ENCODE measurements around the gene PRDM12. TPM values are rescaled to one million over a fixed set of nuclear protein-coding genes. Genes with fewer than 3 reads are reported as not detected.

The PRDM12 gene
- total RNA-seq, 4 donors from 2014 or later, result not detected

DNA sequence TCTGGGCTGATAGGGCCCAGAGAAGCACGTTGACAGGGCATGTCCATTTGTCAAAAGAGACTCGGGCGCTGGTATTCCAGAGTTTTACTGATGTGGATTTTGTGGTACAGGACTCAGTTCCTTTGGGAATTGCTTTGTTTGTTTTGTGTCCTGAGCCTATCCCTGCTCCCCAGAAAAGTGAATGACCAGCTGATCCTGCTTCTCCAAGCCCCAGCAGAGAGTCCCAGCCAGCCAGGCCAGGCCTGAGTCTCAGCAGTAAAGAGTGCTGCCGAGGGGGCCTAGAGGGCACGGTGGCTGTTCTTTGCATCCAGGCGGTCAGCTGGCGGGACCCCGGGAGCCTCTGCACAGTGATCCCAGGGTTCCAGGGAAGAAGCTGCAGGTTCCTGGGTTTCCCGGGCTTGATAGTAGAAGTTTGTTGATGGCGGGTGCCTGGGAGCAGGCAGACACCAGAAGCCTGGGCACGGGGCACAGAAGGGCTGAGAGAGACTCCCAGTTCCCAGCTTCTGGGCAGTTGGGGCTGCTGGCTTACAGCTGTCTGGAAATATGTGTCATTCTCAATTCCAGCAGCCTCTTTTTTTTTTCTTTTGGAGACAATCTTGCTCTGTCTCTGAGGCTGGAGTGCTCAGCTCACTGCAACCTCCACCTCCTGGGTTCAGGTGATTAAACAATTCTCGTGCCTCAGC lies 8.7 kb downstream of the PRDM12 start:
- Histone ChIP-seq H3K4me1 (no peaks in the 10 kb centered on the region), H3K36me3 (no peaks in the 10 kb centered on the region), H3K4me3 (no peak overlapping the region), H3K9me3 (no peaks in the 10 kb centered on the region), H3K27me3 (peaks cover 0 to 8% (median 0%) of the 10 kb centered on the region in 4 donors), H3K27ac (replicated peaks in 1 of 4) (no peak overlapping the region)
- WGBS, result 95% methylated on average over 7 of the region's 12 CpGs
- no peak for DNase-seq (ENCODE audit: extremely low spot score)
- no peak for TF ChIP-seq POLR2AphosphoS5 (IDR thresholded peaks at IDR 0.05)
- TF ChIP-seq, protein P1, sequence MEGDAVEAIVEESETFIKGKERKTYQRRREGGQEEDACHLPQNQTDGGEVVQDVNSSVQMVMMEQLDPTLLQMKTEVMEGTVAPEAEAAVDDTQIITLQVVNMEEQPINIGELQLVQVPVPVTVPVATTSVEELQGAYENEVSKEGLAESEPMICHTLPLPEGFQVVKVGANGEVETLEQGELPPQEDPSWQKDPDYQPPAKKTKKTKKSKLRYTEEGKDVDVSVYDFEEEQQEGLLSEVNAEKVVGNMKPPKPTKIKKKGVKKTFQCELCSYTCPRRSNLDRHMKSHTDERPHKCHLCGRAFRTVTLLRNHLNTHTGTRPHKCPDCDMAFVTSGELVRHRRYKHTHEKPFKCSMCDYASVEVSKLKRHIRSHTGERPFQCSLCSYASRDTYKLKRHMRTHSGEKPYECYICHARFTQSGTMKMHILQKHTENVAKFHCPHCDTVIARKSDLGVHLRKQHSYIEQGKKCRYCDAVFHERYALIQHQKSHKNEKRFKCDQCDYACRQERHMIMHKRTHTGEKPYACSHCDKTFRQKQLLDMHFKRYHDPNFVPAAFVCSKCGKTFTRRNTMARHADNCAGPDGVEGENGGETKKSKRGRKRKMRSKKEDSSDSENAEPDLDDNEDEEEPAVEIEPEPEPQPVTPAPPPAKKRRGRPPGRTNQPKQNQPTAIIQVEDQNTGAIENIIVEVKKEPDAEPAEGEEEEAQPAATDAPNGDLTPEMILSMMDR (IDR thresholded peaks at IDR 0.05), result no peak
- intact Hi-C loops (cut with DNase I), result no loop called here

DNA sequence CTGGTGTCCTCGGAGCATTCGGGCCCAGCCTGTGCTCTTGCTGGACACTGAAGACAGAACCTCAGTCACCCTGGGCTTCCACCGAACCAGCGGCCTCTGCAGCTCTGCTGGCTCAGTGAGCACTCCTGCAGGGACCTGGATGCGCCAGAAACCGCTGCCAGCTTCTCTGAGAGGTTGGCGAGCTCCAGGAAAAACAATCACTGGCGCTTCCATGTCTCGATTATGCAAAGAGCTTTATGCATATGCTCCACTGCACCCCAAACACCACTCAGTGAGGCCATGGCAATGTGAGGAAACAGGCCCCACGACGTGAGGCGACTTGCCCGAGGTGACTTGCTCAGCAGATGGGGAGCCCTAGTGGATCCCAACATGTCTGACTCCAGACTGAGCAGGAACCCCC lies 11.0 kb downstream of the PRDM12 start:
- 88% methylated on average over 10 of the region's 13 CpGs for WGBS
- Histone ChIP-seq H3K4me3 (no peak overlapping the region), H3K4me1 (no peaks in the 10 kb centered on the region), H3K36me3 (no peaks in the 10 kb centered on the region), H3K27ac (replicated peaks in 1 of 4) (no peak overlapping the region), H3K27me3 (peaks cover 0 to 10% (median 0%) of the 10 kb centered on the region in 4 donors), H3K9me3 (no peaks in the 10 kb centered on the region)
- DNase-seq (ENCODE audit: extremely low spot score), result no peak
- intact Hi-C loops (cut with DNase I), result no loop called here
- TF ChIP-seq EP300 (IDR thresholded peaks at IDR 0.05), result no peak
- no peak for TF ChIP-seq POLR2AphosphoS5 (IDR thresholded peaks at IDR 0.05)
- TF ChIP-seq POLR2A (IDR thresholded peaks at IDR 0.05; ENCODE audit: low read depth), result no peak
- TF ChIP-seq, protein P1 (IDR thresholded peaks at IDR 0.05), result no peak

DNA sequence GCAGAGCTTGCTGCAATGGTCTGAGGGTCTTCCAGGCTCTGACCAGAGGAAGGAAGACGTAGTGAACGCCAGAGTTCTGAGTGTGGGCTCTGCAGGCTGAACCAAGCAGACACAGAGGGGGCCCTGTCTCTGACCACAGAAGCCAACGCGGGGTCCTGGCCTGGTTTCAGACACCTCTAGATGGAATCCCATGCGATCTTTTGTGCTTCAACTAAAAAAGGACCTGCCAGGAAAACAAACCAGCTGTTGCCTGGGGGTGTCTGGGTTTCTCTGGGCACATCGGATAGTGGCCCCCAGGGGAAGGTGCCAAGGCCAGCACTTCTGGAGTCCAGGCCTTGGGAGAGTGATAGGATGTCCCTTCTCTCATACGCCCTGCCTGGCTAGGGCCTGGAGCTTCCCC lies 12.9 kb downstream of the PRDM12 start:
- TF ChIP-seq POLR2A (IDR thresholded peaks at IDR 0.05; ENCODE audit: low read depth), result no peak
- TF ChIP-seq, protein P1 (IDR thresholded peaks at IDR 0.05), result no peak
- TF ChIP-seq EP300 (IDR thresholded peaks at IDR 0.05), result no peak
- no peak for TF ChIP-seq POLR2AphosphoS5 (IDR thresholded peaks at IDR 0.05)
- DNase-seq (ENCODE audit: extremely low spot score), result no peak
- Histone ChIP-seq H3K27ac (replicated peaks in 1 of 4) (no peak overlapping the region), H3K36me3 (no peaks in the 10 kb centered on the region), H3K4me3 (no peak overlapping the region), H3K4me1 (peaks cover 10 to 15% (median 14%) of the 10 kb centered on the region in 4 donors), H3K27me3 (peaks cover 0 to 20% (median 0%) of the 10 kb centered on the region in 4 donors), H3K9me3 (no peaks in the 10 kb centered on the region)
- intact Hi-C loops (cut with DNase I), result no loop called here
- WGBS, result 69% methylated on average over 6 of the region's 7 CpGs

DNA sequence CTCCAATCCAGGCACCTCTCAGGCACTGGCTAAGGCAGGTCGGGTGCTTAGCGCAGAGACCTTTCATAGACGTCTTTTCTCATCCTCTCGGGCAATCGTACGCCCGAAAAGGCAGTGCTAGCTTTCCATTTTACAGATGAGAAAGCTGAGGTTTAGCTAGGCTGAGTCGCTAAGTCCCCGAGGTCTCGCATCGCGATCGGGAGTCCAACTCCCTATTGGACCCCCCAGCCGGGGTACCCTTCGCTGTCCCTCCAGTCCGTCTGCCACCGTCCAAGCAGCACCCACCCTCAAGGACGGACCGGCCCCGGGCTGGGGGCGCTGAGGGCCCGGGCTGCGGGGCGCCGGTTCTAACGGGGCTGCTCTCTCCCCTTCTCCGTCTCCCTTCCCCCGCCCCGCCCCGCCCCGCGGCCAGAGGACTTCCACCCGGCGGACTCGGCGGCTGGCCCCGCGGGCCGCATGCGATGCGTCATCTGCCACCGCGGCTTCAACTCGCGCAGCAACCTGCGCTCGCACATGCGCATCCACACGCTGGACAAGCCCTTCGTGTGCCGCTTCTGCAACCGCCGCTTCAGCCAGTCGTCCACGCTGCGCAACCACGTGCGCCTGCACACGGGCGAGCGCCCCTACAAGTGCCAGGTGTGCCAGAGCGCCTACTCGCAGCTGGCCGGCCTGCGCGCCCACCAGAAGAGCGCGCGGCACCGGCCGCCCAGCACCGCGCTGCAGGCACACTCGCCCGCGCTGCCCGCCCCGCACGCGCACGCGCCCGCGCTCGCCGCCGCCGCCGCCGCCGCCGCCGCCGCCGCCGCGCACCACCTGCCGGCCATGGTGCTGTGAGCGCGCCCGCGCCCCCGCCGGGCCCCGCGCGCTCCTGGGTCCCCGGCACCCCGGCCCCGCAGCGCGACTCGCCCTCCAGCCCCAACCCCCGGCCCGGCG lies 16.7 kb downstream of the PRDM12 start:
- Histone ChIP-seq H3K27me3 (peaks cover 0 to 20% (median 0%) of the 10 kb centered on the region in 4 donors), H3K4me3 (peak overlapping the region; percentile 65 to 69 (median 67)), H3K36me3 (no peaks in the 10 kb centered on the region), H3K9me3 (no peaks in the 10 kb centered on the region), H3K27ac (replicated peaks in 1 of 4) (peak overlapping the region; percentile 25 to 66 (median 52)), H3K4me1 (peaks cover 13 to 17% (median 17%) of the 10 kb centered on the region in 4 donors)
- peak in 1 of 2 donors; percentile 59 for TF ChIP-seq POLR2AphosphoS5 (IDR thresholded peaks at IDR 0.05)
- TF ChIP-seq, protein P1 (IDR thresholded peaks at IDR 0.05), result no peak
- no peak for TF ChIP-seq POLR2A (IDR thresholded peaks at IDR 0.05; ENCODE audit: low read depth)
- DNase-seq (ENCODE audit: extremely low spot score), result no peak
- intact Hi-C loops (cut with DNase I), result loop anchor here (5.0 kb wide), 1 partner anchor 104 kb away; the partner anchor contains the start of gene FUBP3
- whole genome bisulfite sequencing, result 5% methylated on average over 46 of the region's 116 CpGs
